Middle frontal gyrus (tissue), 1 donor: ENCODE measurements around the gene FAM184A.

Source experiments
- DNase-seq: peaks from one replicate; pipeline ENCODE4 v3.0.0-alpha.2; 2015; ENCODE audit warnings: low spot score; ENCODE audit errors: extremely low spot score

Gene FAM184A

DNA sequence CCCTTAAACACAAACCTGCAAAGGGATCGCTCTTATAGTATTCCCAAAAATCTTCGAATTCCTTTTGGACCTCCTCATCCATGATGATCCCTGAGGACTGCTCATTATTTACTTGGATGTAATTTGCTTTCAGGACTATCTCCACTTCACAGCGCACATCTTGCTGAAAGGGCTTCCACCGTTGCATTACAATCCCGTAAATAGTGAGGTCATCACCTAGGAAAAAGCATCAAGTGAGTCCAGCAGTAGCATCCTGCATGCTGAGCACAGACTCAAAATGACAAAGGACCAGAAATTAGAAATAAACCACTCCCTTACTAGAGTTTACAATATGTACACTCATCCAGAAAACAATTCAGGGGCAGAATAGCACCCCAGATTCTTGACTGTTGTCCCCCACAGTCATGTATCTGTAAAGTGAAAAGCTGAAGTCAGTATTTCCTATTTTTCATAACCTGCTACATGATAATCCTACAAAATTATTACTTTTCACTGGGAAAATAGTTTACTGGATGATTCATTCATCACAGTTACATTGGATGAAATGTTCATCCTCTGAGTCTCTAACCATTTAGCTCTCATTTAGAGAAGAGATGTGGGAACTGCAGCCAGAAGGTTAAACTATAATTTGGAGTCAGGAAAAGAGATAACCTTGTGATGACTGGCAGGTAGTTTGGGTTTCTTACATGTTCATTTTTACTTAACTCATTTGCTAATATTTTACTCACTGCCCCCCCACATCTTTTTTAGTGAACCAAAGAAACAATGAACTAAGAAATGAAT lies 160.7 kb downstream of the FAM184A start:
- no peak for DNase-seq

DNA sequence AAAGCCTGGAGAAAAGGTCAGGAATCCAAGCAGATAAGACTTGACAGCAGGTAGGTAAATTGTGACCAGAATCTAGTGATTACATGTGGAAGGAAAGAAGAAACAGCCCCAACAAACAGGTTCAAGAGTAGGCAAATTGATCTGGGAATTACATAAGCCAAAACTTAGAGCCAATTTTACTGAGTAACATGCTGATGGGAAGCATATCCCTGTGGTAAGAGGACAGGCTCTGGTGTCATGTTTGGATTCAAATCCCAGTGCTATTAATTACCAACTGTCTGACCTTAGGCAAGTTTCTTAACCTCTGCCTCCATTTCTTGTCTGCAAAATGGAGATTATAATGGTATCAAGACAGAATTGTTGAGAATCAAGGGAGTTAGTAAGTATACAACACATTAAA lies 163.9 kb downstream of the FAM184A start:
- DNase-seq: no peak

DNA sequence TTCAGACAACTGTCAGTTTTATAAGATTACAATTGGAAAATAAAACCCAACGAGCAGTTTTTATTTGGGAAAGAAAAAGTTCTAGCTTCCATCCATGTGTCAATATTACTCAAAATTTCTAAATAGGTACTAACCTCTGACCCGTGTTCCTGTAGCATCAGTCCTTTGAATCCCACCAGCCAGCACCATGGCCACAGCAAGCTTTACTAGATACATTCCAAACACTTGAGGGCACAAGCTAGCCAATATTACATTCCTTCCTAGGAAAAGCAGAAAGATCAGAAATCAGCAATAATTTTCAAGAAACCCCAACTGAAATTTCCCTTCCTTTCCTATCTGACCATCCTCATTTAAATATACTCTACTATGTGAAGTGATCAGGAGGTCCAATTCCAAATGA lies 165.3 kb downstream of the FAM184A start:
- DNase-seq: no peak

DNA sequence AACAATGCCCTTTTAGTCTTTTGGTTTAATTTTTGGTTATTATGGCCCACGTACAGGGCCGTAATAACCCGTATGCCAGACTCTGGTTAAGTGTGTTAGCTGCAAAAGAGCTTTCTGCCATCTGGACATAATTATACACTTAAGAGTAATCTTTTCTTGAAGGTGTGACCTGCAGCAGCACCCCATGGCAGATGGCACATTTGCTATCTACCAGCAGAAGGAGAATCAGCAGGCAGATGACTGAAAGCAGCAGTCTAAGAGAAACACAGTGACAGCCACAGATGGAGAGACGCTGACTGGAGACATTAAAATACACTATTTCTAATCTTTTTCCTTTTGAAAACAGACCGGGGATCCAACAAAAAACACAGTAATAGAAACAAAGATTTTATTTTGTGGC lies 165.8 kb downstream of the FAM184A start:
- no peak for DNase-seq
